ENCODE data around the gene KIF20A.

GRCh38 chr5:138177941-138178515, 884 bp upstream of the KIF20A start:
- TF ChIP-seq CTCF (IDR thresholded peaks at IDR 0.05; ENCODE audit: low read length), result no peak
- TF ChIP-seq EZH2 (optimal IDR thresholded peaks at IDR 0.05; ENCODE audit: low read depth, low read length), result no peak

Measured in MM.1S (cell line).